GM12873 (cell line): ENCODE measurements around the gene CCL23.
A peak's percentile ranks its signal among the peaks of the same experiment; 100 is the strongest.

Source experiments
- CTCF ChIP-seq: IDR thresholded peaks from 2 replicates; pipeline ENCODE4 v1.5.1; 2012; ENCODE audit warnings: low read depth, mild to moderate bottlenecking, moderate library complexity, low read length, control low read depth; ENCODE audit not compliant: insufficient read depth; ENCODE audit errors: missing control alignments

The CCL23 gene

GRCh38 chr17:35988164-35988563 is 29.6 kb downstream of the CCL23 start:
- no peak for TF ChIP-seq CTCF

- TF ChIP-seq CTCF: no peak
These were observed 31.1 kb downstream of the CCL23 start, which contains the start of gene CCL14 for GRCh38 chr17:35986643-35987042. Gene CCL14, minus strand, starts transcription at chr17:35986729. Its CDS starts 80 bp downstream, at chr17:35986649.

- TF ChIP-seq CTCF: no peak
These were observed 33.6 kb downstream of the CCL23 start for GRCh38 chr17:35984140-35984539.

GRCh38 chr17:35982409-35983191 is 35.2 kb downstream of the CCL23 start:
- no peak for TF ChIP-seq CTCF

- peak; percentile 57 for TF ChIP-seq CTCF
These were observed 35.9 kb downstream of the CCL23 start for GRCh38 chr17:35981908-35982330.

GRCh38 chr17:35981246-35981645 is 36.5 kb downstream of the CCL23 start, which contains the start of gene CCL16:
Gene CCL16, minus strand, starts transcription at chr17:35981497. Its CDS starts 77 bp downstream, at chr17:35981420.
- TF ChIP-seq CTCF: no peak

- TF ChIP-seq CTCF: no peak
These were observed 39.4 kb downstream of the CCL23 start for GRCh38 chr17:35978346-35978745.
